ENCODE results near the gene ST3GAL3.

- TF ChIP-seq FOXM1 (IDR thresholded peaks at IDR 0.05; ENCODE audit: borderline replicate concordance) (no peak), ELF4 (IDR thresholded peaks at IDR 0.05) (no peak), FOXK2 (IDR thresholded peaks at IDR 0.05) (no peak), HDGF (IDR thresholded peaks at IDR 0.05; ENCODE audit: borderline replicate concordance) (no peak), SP1 (IDR thresholded peaks at IDR 0.05) (no peak), NFRKB (IDR thresholded peaks at IDR 0.05) (no peak), ZNF384 (IDR thresholded peaks at IDR 0.05) (no peak), PKNOX1 (IDR thresholded peaks at IDR 0.05) (no peak), CTBP1 (IDR thresholded peaks at IDR 0.05; ENCODE audit: borderline replicate concordance) (no peak)
Observed at GRCh38 chr1:43868741-43869067, 161.4 kb downstream of the ST3GAL3 start.
